ENCODE data around the gene USP5.
A peak's percentile ranks its signal among the peaks of the same experiment; 100 is the strongest.

USP5 gene

DNA sequence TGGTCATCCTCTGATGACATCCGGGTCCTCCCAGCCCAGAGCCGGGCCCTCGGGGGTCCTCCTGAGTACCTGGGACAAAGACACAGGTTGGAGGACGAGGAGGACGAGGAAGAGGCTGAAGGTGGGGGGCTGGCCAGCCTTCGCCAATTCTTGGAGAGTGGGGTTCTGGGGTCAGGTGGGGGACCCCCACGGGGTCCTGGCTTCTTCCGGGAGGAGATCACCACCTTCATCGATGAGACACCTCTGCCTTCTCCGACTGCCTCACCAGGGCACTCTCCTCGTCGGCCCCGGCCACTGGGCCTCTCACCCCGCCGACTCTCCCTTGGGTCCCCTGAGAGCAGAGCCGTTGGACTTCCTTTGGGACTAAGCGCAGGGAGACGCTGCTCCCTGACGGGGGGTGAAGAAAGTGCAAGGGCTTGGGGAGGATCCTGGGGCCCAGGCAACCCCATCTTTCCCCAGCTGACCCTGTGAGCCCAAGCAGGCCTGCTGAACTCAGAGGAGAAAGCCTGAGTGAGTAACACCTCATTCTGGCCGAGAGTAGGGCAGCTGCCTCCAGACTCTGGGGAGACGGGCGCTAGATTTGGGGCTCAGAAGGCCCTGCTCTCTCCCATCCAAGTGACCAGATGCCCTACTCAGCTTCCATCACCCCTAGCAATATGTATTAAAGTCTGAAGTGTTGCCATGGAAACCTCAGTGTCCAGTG lies 25.1 kb upstream of the USP5 start:
- DNase-seq = no peak

DNA sequence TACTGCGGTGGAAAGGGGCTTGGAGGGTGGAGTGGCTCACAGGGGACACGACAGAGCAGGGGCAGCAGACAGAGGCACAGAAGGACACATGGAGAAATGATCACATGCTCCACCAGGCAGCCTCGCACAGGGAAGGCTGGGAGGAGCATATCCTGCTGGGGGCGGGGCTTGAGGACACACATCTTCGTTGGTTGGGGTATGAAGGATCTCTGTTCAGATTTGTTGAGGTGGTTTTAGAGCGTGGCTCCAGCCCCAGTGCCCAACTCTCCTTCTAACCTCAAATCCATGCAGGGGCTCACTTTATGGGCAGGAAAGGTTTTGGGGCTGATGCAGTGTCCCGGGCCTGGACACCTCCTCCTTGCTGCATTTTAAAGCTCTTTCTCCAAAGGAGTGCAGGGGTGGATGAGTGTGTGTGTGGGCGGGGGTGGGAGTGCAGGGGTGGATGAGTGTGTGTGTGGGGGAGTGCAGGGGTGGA lies 24.5 kb upstream of the USP5 start:
- DNase-seq = peak; percentile 71

GRCh38 chr12:6827982-6828780 lies 23.8 kb upstream of the USP5 start, which contains the start of gene P3H3:
Gene P3H3, plus strand, starts transcription at chr12:6828407. Its CDS starts 34 bp downstream, at chr12:6828441.
- DNase-seq = no peak

GRCh38 chr12:6828781-6829535 lies 23.0 kb upstream of the USP5 start:
- DNase-seq = peak; percentile 55

DNA sequence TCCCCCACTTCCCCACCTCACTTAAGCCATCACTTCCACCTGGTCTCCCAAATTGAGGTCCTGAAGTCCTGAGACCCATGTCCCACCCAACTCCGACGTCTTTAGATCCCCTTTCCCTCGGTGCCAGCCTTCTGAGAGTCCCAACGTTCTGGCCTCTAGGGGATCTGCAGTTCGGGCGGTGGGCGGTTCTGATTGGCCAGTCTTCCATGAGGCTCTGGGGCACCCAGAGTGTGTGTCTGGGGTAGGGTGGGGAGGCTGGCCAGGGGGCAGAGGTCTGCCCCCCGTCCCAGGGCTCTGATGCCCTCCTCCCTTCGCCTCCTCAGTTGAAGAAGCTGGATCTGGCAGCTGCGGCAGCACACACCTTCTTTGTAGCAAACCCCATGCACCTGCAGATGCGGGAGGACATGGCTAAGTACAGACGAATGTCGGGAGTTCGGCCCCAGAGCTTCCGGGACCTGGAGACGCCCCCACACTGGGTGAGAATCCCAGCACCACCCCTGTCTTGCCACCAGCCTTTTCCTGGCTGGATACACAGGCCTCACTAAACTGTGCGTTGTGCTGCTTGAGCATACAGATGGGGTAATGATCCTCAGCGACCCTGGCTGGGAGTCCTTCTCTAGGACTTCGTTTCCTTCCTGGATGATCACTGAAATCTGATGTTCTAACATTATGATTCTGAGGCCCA lies 22.3 kb upstream of the USP5 start:
- peak; percentile 55 for DNase-seq

GRCh38 chr12:6830286-6830890 lies 21.6 kb upstream of the USP5 start:
- no peak for DNase-seq

DNA sequence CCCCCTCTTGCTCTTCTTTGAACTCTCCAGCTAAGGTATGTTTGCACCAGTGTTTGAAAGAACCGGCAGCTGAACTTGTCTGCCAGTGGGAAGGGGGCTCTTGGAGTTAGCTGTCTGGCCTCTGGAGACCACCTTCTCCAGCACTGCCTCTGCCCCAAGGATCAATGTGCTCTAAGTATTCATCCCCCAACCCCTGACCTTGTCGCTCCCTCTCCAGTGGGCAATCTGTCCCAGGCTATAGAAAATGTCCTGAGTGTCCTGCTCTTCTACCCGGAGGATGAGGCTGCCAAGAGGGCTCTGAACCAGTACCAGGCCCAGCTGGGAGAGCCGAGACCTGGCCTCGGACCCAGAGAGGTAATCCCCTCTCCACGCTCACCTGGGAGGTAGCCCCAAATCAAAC lies 21.0 kb upstream of the USP5 start:
- no peak for DNase-seq

GRCh38 chr12:6831450-6831995 lies 20.4 kb upstream of the USP5 start:
- no peak for DNase-seq

- no peak for DNase-seq
Observed at GRCh38 chr12:6832125-6832524, 19.8 kb upstream of the USP5 start.

DNA sequence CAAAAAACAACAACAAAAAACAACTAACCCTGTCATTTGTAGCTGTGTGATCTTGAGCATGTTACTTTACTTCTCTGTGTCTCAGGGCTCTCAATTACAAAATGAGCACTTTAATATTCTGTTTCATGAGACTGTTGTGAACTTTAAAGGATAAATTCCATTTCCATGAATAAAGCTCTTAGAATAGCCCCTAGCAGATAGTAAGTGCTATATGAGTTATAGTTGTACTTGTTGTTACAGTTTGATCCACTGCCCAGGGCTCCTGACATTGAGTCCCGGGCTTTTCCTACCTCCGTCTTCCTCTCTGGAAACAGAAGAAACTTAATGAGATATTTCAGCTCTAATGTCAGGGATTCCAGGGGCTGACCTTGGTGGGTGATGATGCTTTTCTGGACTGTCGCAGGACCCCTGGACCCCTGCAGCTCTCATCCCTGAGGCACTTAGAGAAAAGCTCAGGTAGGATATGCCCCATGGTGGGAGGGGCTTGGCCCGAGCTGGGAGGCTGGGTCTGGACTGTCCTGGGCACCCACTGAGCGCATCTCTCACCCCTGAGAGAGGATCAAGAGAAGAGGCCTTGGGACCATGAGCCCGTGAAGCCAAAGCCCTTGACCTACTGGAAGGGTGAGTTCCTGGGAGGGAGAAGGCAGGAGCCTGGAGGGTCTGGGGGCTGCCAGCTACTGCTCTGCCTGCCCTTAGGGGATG lies 18.6 kb upstream of the USP5 start:
- no peak for DNase-seq

GRCh38 chr12:6834254-6834653 lies 17.7 kb upstream of the USP5 start:
- DNase-seq = no peak

GRCh38 chr12:6834873-6835272 lies 17.1 kb upstream of the USP5 start:
- no peak for DNase-seq

DNA sequence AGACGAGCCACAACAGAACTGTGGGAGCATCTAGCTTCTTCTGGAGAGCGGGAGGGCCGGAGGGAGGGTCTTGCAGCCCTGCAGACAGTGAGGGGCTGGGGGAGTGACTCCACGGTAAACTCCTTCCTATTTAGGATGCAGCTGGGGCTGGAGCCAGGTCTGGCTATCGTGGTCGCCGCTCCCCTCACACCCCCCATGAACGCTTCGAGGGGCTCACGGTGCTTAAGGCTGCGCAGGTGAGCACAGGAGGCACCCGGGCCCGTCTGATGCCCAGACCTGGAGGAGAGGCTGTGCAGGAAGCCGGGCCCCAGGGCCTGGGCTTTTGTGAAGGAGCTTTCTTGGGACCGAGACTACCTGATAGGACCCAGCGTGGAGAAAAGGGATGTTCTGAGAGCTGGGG lies 15.1 kb upstream of the USP5 start:
- no peak for DNase-seq

DNA sequence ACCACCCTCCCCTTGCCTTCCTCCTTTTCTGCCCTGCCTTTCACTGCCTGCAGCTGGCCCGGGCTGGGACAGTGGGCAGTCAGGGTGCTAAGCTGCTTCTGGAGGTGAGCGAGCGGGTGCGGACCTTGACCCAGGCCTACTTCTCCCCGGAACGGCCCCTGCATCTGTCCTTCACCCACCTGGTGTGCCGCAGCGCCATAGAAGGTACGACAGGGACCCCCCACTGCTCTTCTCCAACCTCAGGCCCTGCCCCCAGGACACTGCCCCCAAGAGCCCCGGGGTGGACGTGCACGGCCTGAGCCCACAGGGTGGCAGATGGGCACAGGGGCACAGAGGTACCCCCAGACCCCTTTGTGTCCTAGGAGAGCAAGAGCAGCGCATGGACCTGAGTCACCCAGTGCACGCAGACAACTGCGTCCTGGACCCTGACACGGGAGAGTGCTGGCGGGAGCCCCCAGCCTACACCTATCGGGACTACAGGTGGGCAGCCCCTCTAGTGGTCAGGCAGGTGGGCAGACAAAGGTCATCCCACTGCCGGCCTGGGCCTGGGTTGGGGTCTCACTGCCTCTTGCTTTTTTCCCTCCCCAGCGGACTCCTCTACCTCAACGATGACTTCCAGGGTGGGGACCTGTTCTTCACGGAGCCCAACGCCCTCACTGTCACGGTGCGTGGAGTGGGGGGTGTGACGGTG lies 14.4 kb upstream of the USP5 start:
- DNase-seq = no peak

GRCh38 chr12:6838854-6839253 lies 13.1 kb upstream of the USP5 start:
- DNase-seq = no peak

- DNase-seq = no peak
Observed at GRCh38 chr12:6839482-6840201, 12.3 kb upstream of the USP5 start.

- no peak for DNase-seq
Observed at GRCh38 chr12:6840330-6840729, 11.6 kb upstream of the USP5 start.

DNA sequence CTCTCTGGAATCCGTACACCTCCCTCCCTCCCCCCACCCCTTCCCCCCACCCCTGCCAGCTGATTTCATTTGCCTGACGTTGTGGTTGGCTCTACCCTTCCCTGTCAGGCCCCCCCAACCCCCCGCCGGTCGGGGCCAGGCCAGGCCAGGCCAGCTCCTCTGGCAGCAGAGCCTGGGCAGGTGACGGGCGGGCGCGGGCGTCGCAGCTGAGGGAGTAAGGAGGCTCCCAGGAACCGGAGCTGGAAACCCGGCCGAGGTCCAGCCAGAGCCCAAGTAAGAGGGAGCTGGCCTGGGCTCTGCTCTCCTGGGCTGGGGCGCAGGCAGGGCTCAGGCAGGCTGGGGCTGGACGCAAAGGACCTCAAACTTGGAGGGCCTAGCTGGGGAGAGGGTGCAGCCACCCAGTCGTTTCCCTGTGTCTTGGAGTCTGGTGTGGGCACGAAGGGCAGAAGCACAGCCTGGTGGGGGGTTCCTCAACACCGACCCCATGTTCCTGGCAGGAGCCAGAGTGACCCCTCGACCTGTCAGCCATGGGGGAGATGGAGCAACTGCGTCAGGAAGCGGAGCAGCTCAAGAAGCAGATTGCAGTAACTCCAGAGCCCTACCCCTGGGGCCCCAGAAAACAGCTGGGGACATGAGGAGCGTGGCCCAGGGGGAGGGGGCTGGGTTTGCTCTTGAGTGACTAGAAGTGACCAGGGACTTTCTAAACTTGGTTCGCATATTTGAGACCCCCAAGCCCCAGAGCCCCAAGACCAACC lies 11.0 kb upstream of the USP5 start, which contains the start of gene GNB3:
Gene GNB3, plus strand, starts transcription at position 165 of the 755 bp plus-strand sequence. Its CDS starts 363 bp downstream, at position 528.
- no peak for DNase-seq

GRCh38 chr12:6842075-6842474 lies 9.9 kb upstream of the USP5 start:
- no peak for DNase-seq
